GM23248 (cell line): Measurements from ENCODE around the gene ZNF697. TPM values are rescaled to one million over a fixed set of nuclear protein-coding genes. Genes with fewer than 3 reads are reported as not detected.

ENCODE experiments used
- DNase-seq: peaks from one replicate; pipeline ENCODE4 v3.0.0-alpha.2; 2015
- H2AFZ ChIP-seq: fragments of 200-600 bp; sonication (generic); 2 replicates; pipeline ENCODE4 v1.6.1; 2016; ENCODE audit warnings: antibody characterized with exemption
- H3F3A ChIP-seq: fragments of 200-600 bp; sonication (generic); 2 replicates; pipeline ENCODE4 v1.6.1; 2016; ENCODE audit warnings: mild to moderate bottlenecking, antibody characterized with exemption, mixed run types; ENCODE audit not compliant: insufficient read depth
- H3K27ac ChIP-seq: fragments of 200-600 bp; sonication (generic); 2 replicates; pipeline ENCODE4 v1.5.1; 2016; ENCODE audit warnings: mild to moderate bottlenecking
- H3K27me3 ChIP-seq: fragments of 200-600 bp; sonication (generic); replicated peaks from 2 replicates; pipeline ENCODE4 v1.6.1; 2016; ENCODE audit warnings: mild to moderate bottlenecking; ENCODE audit not compliant: insufficient read depth
- H3K36me3 ChIP-seq: fragments of 200-600 bp; sonication (generic); 2 replicates; pipeline ENCODE4 v1.6.1; 2016; ENCODE audit warnings: low read depth, mild to moderate bottlenecking
- H3K4me1 ChIP-seq: fragments of 200-600 bp; sonication (generic); 2 replicates; pipeline ENCODE4 v1.6.1; 2016; ENCODE audit warnings: mild to moderate bottlenecking; ENCODE audit not compliant: insufficient read depth
- H3K4me2 ChIP-seq: fragments of 200-600 bp; sonication (generic); one replicate; pipeline ENCODE4 v1.6.1; 2016; ENCODE audit warnings: mild to moderate bottlenecking; ENCODE audit not compliant: unreplicated experiment
- H3K4me3 ChIP-seq: fragments of 200-600 bp; sonication (generic); 2 replicates; pipeline ENCODE4 v1.5.1; 2016; ENCODE audit warnings: mild to moderate bottlenecking
- H3K79me2 ChIP-seq: fragments of 200-600 bp; sonication (generic); 2 replicates; pipeline ENCODE4 v1.6.1; 2016; ENCODE audit warnings: mild to moderate bottlenecking; ENCODE audit not compliant: insufficient read depth
- H3K9ac ChIP-seq: fragments of 200-600 bp; sonication (generic); 2 replicates; pipeline ENCODE4 v1.6.1; 2016; ENCODE audit warnings: mild to moderate bottlenecking
- H3K9me2 ChIP-seq: fragments of 200-600 bp; sonication (generic); 2 replicates; pipeline ENCODE4 v1.6.1; 2016; ENCODE audit warnings: mixed run types, mild to moderate bottlenecking, moderate library complexity; ENCODE audit not compliant: insufficient read depth
- H3K9me3 ChIP-seq: fragments of 200-600 bp; sonication (generic); one replicate; pipeline ENCODE4 v1.6.1; 2017; ENCODE audit warnings: low read depth
- H4K20me1 ChIP-seq: fragments of 200-600 bp; sonication (generic); 2 replicates; pipeline ENCODE4 v1.6.0; 2016; ENCODE audit not compliant: insufficient read depth
- EZH2 ChIP-seq: fragments of 200-600 bp; sonication (generic); IDR thresholded peaks from 2 replicates; pipeline ENCODE4 v1.6.1; 2018; ENCODE audit warnings: antibody characterized with exemption, mild to moderate bottlenecking; ENCODE audit not compliant: insufficient read depth, poor library complexity, severe bottlenecking
- EZH2phosphoT487 ChIP-seq: fragments of 200-600 bp; sonication (generic); IDR thresholded peaks from 2 replicates; pipeline ENCODE4 v1.6.1; 2018; ENCODE audit warnings: antibody characterized with exemption, moderate library complexity, mild to moderate bottlenecking, low read depth; ENCODE audit not compliant: insufficient read depth
- WGBS, 2 experiments: methylation state at CpG; one replicate each; pipeline ENCODE4 v1.1.6; 2015 to 2017; ENCODE audit warnings: low lambda C conversion rate in 2 of 2, low coverage in 1 of 2; ENCODE audit errors: missing lambda C conversion rate in 2 of 2; 5-methylcytosine and 5-hydroxymethylcytosine counted together
- in situ Hi-C: fragments of 300-500 bp; cut with MboI; formaldehyde crosslinking; loops from 2 replicates; pipeline ENCODE4 v1.15.0; 2020
- polyA plus RNA-seq: library from polyadenylated mRNA; unstranded; fragments of >200 nt; fragmentation: Nextera tagmentation; extraction: Ambion mirVana; gene quantifications from 2 replicates; pipeline ENCODE4 v1.2.1, GENCODE V29; 2016
- total RNA-seq: library from RNA; depleted of rRNA; stranded (reverse); fragments of >200 nt; shearing (Covaris generic); gene quantifications from 2 replicates; pipeline ENCODE4 v1.2.3, GENCODE V29; 2014

ZNF697 gene
- total and polyA plus RNA-seq, 2 experiments from 2014 or later = 0.55 to 9.1 TPM

DNA sequence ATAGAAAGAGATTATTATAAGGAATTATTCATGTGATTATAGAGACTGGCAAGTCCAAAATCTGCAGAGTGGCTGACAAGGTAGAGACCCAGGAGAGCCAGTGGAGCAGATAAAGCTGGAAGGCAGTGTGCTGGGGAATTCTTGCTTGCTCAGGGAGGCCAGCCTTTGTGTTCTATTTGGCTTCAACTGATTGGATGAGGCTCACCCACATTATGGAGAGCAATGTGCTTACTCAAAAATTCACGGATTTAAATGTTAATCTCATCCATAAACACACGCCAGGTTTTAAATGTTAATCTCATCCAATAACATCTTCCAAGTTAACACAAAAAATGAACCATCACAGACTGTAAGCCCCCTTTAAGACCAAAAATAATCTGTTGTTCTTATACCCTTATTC is 33.5 kb upstream of the ZNF697 start:
- Histone ChIP-seq H2AFZ (no peak overlapping the region), H3K79me2 (no peaks in the 10 kb centered on the region), H3K27ac (no peak overlapping the region), H3F3A (no peaks in the 10 kb centered on the region; the same call in 1 of the 2 replicates), H3K27me3 (no peaks in the 10 kb centered on the region), H3K4me2 (no peak overlapping the region), H3K4me3 (no peak overlapping the region), H4K20me1 (no peaks in the 10 kb centered on the region), H3K4me1 (no peaks in the 10 kb centered on the region), H3K9ac (no peak overlapping the region), H3K9me3 (no peaks in the 10 kb centered on the region), H3K9me2 (no peaks in the 10 kb centered on the region), H3K36me3 (no peaks in the 10 kb centered on the region)
- in situ Hi-C loops = no loop called here
- 90 to 93% methylated on average over 2 of the region's 2 CpGs for WGBS, 2 experiments
- TF ChIP-seq EZH2phosphoT487 = no peak
- TF ChIP-seq EZH2 = no peak
- DNase-seq = no peak

DNA sequence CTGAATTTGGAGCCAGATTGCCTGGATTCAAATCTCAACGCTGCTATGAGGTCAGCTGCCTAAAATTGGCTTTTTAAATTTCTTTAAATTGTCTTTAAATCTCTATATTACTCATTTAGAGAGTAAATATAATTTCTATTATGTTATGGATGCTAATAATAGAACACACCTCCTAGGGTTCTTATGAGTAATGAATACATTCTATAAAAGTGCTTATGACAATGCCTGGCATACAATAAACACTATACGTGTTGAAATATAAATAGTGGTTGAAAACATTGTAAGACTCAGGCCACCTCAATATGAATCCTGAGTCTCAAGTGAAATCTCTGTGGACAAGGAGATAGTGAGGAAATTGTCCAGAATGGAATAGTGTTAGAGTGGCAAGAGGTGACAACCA is 32.7 kb upstream of the ZNF697 start:
- no peaks in the 10 kb centered on the region for H3K27me3 ChIP-seq
- TF ChIP-seq EZH2 (no peak), EZH2phosphoT487 (no peak)
- H3K9me3 ChIP-seq = no peaks in the 10 kb centered on the region
- H3K4me3 ChIP-seq = no peak overlapping the region
- H3K4me2 ChIP-seq = no peak overlapping the region
- H3F3A ChIP-seq = peaks cover 2% of the 10 kb centered on the region; the same call in 1 of the 2 replicates
- no peak overlapping the region for H3K27ac ChIP-seq
- no peaks in the 10 kb centered on the region for H3K9me2 ChIP-seq
- no peak overlapping the region for H2AFZ ChIP-seq
- no peaks in the 10 kb centered on the region for H3K79me2 ChIP-seq
- H3K36me3 ChIP-seq = no peaks in the 10 kb centered on the region
- in situ Hi-C loops = no loop called here
- DNase-seq = no peak
- WGBS, 2 experiments = 51 to 54% methylated on average over 2 of the region's 2 CpGs
- no peaks in the 10 kb centered on the region for H3K4me1 ChIP-seq
- H3K9ac ChIP-seq = no peak overlapping the region
- H4K20me1 ChIP-seq = no peaks in the 10 kb centered on the region

DNA sequence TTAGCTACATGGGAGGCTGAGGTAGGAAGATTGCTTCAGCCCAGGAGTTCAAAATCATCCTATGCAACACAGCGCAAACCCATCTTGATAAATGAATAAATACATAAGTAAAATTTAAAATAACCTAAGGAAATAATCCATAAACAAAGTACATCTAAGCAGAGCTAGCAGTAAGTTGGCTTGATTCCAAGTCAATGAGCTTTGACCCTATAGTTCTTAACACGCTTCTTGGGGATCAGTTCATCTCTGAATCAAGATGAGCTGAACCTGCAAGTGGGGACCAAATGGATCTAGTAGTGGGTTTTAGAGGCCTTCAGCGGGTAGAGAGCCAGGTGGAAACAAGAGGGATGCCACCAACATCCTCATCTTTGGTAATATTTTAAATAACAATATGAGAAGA is 32.1 kb upstream of the ZNF697 start:
- in situ Hi-C loops = no loop called here
- peaks cover 7% of the 10 kb centered on the region; the same call in 1 of the 2 replicates for H3F3A ChIP-seq
- no peak overlapping the region for H3K4me3 ChIP-seq
- H3K27me3 ChIP-seq = no peaks in the 10 kb centered on the region
- DNase-seq = no peak
- no peak overlapping the region for H2AFZ ChIP-seq
- TF ChIP-seq EZH2 (no peak), EZH2phosphoT487 (no peak)
- H3K9me2 ChIP-seq = no peaks in the 10 kb centered on the region
- no peaks in the 10 kb centered on the region for H4K20me1 ChIP-seq
- no peaks in the 10 kb centered on the region for H3K9me3 ChIP-seq
- 90 to 91% methylated on average over 3 of the region's 3 CpGs for WGBS, 2 experiments
- no peaks in the 10 kb centered on the region for H3K36me3 ChIP-seq
- H3K4me1 ChIP-seq = peaks cover 2% of the 10 kb centered on the region
- H3K27ac ChIP-seq = no peak overlapping the region
- H3K4me2 ChIP-seq = no peak overlapping the region
- H3K9ac ChIP-seq = no peak overlapping the region
- H3K79me2 ChIP-seq = no peaks in the 10 kb centered on the region

DNA sequence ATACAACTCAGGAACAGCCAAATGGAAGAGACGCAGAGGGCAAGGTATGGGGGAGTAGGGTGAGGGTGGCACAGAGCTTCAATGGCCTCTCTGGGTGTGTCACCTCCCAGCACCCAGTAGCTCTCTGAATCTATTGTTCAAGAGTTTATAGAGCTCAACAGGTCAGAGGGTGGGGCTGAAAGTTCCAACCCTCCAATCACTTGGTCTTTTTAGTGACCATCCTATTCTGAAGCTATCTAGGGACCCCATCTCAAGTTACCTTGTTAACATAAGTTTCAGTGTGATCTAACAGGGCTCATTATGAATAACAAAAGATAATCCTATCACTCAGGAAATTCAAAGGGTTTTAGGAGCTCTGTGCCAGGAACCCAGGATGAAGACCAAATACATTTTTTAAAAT is 31.2 kb upstream of the ZNF697 start:
- peaks cover 11% of the 10 kb centered on the region for H3K4me1 ChIP-seq
- no peak overlapping the region for H3K4me3 ChIP-seq
- no peaks in the 10 kb centered on the region for H3K27me3 ChIP-seq
- H3K9me3 ChIP-seq = no peaks in the 10 kb centered on the region
- no peak overlapping the region for H2AFZ ChIP-seq
- H3K27ac ChIP-seq = no peak overlapping the region
- no peak overlapping the region for H3K9ac ChIP-seq
- peaks cover 15% of the 10 kb centered on the region for H3F3A ChIP-seq
- 96 to 100% methylated on average over 1 of the region's 1 CpG for WGBS, 2 experiments
- DNase-seq = no peak
- in situ Hi-C loops = no loop called here
- H3K79me2 ChIP-seq = no peaks in the 10 kb centered on the region
- H3K36me3 ChIP-seq = no peaks in the 10 kb centered on the region
- H3K4me2 ChIP-seq = no peak overlapping the region
- no peaks in the 10 kb centered on the region for H3K9me2 ChIP-seq
- TF ChIP-seq EZH2phosphoT487 (no peak), EZH2 (no peak)
- no peaks in the 10 kb centered on the region for H4K20me1 ChIP-seq
